GM19467 (cell line): ENCODE data around the gene PREB.

Experiments
- ATAC-seq: cut with Tn5 transposase; IDR thresholded peaks from one replicate; pipeline ENCODE4 v1.9.1; 2021; ENCODE audit warnings: mild to moderate bottlenecking, moderate library complexity; ENCODE audit not compliant: unreplicated experiment

The PREB gene

GRCh38 chr2:27152796-27153464 lies 18.5 kb upstream of the PREB start:
- no peak for ATAC-seq

- no peak for ATAC-seq
Measured at GRCh38 chr2:27152102-27152795, 17.8 kb upstream of the PREB start.

GRCh38 chr2:27150639-27151230 lies 16.3 kb upstream of the PREB start:
- no peak for ATAC-seq

- no peak for ATAC-seq
Measured at GRCh38 chr2:27149570-27150405, 15.4 kb upstream of the PREB start.

GRCh38 chr2:27148801-27149439 lies 14.5 kb upstream of the PREB start, which contains the start of gene TCF23:
TSS of gene TCF23 (plus strand) at chr2:27149004. CDS start at chr2:27149134, 130 bp downstream.
- ATAC-seq, result no peak

- no peak for ATAC-seq
Measured at GRCh38 chr2:27147935-27148334, 13.5 kb upstream of the PREB start.

- ATAC-seq, result no peak
Measured at GRCh38 chr2:27145682-27146081, 11.2 kb upstream of the PREB start.

- ATAC-seq, result no peak
Measured at GRCh38 chr2:27143285-27143684, 8.8 kb upstream of the PREB start.

- no peak for ATAC-seq
Measured at GRCh38 chr2:27139310-27139709, 4.9 kb upstream of the PREB start, which contains the start of gene PRR30. TSS of gene PRR30 (minus strand) at chr2:27139410. CDS start at chr2:27138329, 1,081 bp downstream.

GRCh38 chr2:27138111-27138510 lies 3.7 kb upstream of the PREB start:
- ATAC-seq, result no peak

- ATAC-seq, result no peak
Measured at GRCh38 chr2:27137322-27137935, 3.0 kb upstream of the PREB start.

GRCh38 chr2:27136751-27137150 lies 2.3 kb upstream of the PREB start:
- no peak for ATAC-seq

GRCh38 chr2:27135478-27135955 lies 1.1 kb upstream of the PREB start:
- no peak for ATAC-seq

GRCh38 chr2:27134781-27135477 lies 493 bp upstream of the PREB start:
- no peak for ATAC-seq

GRCh38 chr2:27133195-27133875 lies 1.1 kb downstream of the PREB start:
- ATAC-seq, result no peak

GRCh38 chr2:27131429-27131828 lies 3.0 kb downstream of the PREB start:
- no peak for ATAC-seq

GRCh38 chr2:27130396-27130795 lies 4.0 kb downstream of the PREB start:
- ATAC-seq, result no peak

- no peak for ATAC-seq
Measured at GRCh38 chr2:27128668-27129571, 5.5 kb downstream of the PREB start.
